Activated T-cell treated with anti-CD3 and anti-CD28 coated beads for 1 hour (primary cell): ENCODE data around the gene RBM8A.

Experiments
- DNase-seq: peaks from one replicate; pipeline ENCODE4 v3.0.0-alpha.2; 2020; ENCODE audit warnings: low read depth

Gene RBM8A

DNA sequence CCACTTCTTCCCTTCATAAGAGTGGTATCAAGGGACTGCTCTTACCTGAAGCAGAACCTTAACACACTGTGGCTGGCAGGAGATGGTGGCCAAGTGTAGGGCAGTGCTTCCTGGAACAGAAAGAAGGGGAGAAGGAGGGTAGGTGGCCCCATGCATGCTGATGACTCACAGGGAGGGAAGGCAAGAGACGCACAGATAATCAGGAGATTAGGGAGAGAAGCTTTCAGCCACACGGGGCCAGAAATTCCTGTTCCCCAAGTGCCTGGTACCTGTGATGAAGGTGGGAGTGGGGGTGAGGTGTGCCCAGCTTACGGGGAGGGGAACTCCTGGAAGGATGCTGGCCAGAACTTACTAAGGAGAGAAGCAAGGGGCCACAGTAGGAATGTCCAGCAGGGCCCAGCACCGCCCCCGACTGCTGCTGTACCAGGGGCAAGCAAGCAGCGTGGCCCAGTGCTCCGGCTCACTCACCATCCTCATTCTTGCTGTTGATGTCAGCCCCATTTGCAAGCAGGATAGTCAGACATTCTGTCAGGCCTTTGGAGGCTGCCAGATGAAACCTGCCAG, 49.3 kb downstream of the RBM8A start:
- no peak for DNase-seq

GRCh38 chr1:145874646-145875045, 52.6 kb downstream of the RBM8A start:
- DNase-seq, result no peak

- DNase-seq, result peak; percentile 19
These were observed 55.0 kb downstream of the RBM8A start for GRCh38 chr1:145871994-145872924.
